HUES6 (cell line): ENCODE results near the gene MFNG.

Experiments used
- H3K27ac ChIP-seq: 2 replicates; pipeline ENCODE4 v1.7.0; 2013; ENCODE audit warnings: low read depth, mild to moderate bottlenecking, low read length, inconsistent platforms
- H3K27me3 ChIP-seq: 2 replicates; pipeline ENCODE4 v1.6.1; 2013; ENCODE audit warnings: low read length; ENCODE audit not compliant: control insufficient read depth, insufficient read depth
- H3K36me3 ChIP-seq: 2 replicates; pipeline ENCODE4 v1.6.1; 2013; ENCODE audit warnings: low read length; ENCODE audit not compliant: control insufficient read depth, insufficient read depth
- H3K4me1 ChIP-seq: 2 replicates; pipeline ENCODE4 v1.6.1; 2013; ENCODE audit warnings: low read length; ENCODE audit not compliant: control insufficient read depth, insufficient read depth
- H3K4me3 ChIP-seq: 2 replicates; pipeline ENCODE4 v1.5.1; 2013; ENCODE audit warnings: low read depth, low read length
- H3K9ac ChIP-seq: one replicate; pipeline ENCODE4 v1.6.1; 2013; ENCODE audit warnings: mild to moderate bottlenecking, low read length
- H3K9me3 ChIP-seq: 2 replicates; pipeline ENCODE4 v1.6.1; 2013; ENCODE audit warnings: low read depth, low read length; ENCODE audit not compliant: control insufficient read depth, insufficient read depth

Gene MFNG

GRCh38 chr22:37510091-37510490, 23.9 kb upstream of the MFNG start:
- Histone ChIP-seq H3K4me1 (peaks cover 19% of the 10 kb centered on the region; the same call in 1 of the 2 replicates), H3K27ac (no peak overlapping the region), H3K36me3 (peaks cover 22% of the 10 kb centered on the region), H3K4me3 (no peak overlapping the region), H3K27me3 (no peaks in the 10 kb centered on the region), H3K9ac (no peak overlapping the region), H3K9me3 (no peaks in the 10 kb centered on the region)

DNA sequence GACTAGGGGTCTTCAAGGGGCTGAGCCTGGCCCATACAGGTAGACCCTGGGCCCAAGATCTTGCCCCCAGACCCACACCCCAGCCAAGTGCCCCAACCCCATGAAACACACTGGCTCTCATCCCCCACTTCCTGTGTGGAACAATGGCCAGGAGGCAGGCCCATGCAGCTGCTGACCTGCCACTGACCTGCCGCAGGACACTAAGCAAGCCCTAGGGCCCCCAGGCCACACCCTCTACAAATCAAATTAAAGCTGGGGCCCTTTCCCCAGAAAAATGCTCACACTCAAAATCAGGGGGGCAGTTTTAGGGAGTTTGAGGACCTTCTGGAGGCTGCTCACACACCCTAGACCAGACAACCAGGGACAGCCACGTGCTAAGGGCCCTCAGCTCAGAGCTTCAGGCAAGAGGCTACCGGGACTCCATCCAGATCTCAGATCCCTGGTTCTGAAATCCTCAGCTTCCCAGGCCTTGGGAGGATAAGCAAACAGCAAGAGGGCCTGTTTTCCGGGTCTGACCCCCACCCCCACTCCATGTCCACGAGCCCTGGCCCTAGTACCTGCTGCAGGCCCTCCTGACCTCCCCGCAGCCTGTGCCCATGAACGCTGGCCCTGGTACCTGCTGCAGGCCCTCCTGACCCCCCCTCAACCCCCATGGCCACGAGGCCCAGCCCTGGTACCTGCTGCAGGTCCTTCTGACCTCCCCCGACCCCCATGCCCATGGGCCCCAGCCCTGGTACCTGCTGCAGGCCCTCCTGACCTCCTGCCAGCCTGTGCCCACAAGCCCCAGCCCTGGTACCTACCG, 23.1 kb upstream of the MFNG start:
- Histone ChIP-seq H3K27ac (no peak overlapping the region), H3K27me3 (no peaks in the 10 kb centered on the region), H3K4me1 (peaks cover 19% of the 10 kb centered on the region; the same call in 1 of the 2 replicates), H3K9ac (no peak overlapping the region), H3K4me3 (no peak overlapping the region), H3K9me3 (no peaks in the 10 kb centered on the region), H3K36me3 (peaks cover 28% of the 10 kb centered on the region)

- Histone ChIP-seq H3K4me1 (peaks cover 19% of the 10 kb centered on the region; the same call in 1 of the 2 replicates), H3K9ac (no peak overlapping the region), H3K4me3 (no peak overlapping the region), H3K27ac (no peak overlapping the region), H3K27me3 (no peaks in the 10 kb centered on the region), H3K9me3 (no peaks in the 10 kb centered on the region), H3K36me3 (peaks cover 33% of the 10 kb centered on the region)
These were observed 22.3 kb upstream of the MFNG start for GRCh38 chr22:37508431-37508992.

DNA sequence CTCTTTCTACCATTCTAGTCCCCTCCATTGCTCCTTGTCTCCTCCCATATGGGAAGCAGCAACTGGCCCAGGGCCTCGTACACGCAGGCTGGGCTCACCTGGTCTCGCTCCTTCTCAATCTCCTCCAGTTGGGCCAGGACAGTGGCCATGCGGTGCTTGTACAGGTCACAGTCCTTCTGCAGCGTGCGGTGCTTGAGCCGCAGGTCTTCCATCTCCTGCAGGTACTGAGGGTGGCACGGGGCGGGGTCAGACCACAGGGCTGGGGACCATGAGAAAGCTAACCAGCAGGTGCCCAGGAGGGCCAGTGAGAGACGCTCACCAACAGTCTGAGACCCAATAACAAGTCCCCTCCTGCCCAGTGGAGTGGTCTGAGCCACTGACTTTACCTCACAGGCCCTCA, 21.5 kb upstream of the MFNG start:
- H3K9me3 ChIP-seq, result no peaks in the 10 kb centered on the region
- H3K9ac ChIP-seq, result no peak overlapping the region
- no peak overlapping the region for H3K27ac ChIP-seq
- no peak overlapping the region for H3K4me3 ChIP-seq
- peaks cover 17% of the 10 kb centered on the region; the same call in 1 of the 2 replicates for H3K4me1 ChIP-seq
- H3K27me3 ChIP-seq, result no peaks in the 10 kb centered on the region
- H3K36me3 ChIP-seq, result peaks cover 36% of the 10 kb centered on the region

DNA sequence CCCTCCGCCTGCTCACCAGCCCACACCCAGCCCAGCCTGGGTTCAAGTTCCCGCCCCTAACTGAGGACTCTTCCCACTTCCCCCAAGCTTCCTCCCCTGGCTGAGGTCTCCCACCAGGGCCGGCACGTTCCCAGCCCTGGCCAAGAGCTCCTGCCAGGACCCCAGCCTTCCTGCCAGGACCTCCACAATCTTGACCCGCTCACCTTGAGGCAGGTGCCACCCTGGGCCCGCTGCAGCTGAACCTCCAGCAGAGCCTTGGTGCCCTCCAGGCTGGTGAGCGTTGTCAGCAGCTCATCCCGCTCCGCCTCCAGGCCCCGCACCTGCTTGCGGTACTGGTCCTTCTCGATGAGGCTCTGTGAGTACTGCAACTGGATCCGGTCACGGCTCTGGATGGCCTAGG, 19.8 kb upstream of the MFNG start:
- no peaks in the 10 kb centered on the region for H3K9me3 ChIP-seq
- no peak overlapping the region for H3K4me3 ChIP-seq
- peaks cover 26% of the 10 kb centered on the region for H3K4me1 ChIP-seq
- no peak overlapping the region for H3K9ac ChIP-seq
- H3K27me3 ChIP-seq, result no peaks in the 10 kb centered on the region
- no peak overlapping the region for H3K27ac ChIP-seq
- peaks cover 41% of the 10 kb centered on the region for H3K36me3 ChIP-seq

DNA sequence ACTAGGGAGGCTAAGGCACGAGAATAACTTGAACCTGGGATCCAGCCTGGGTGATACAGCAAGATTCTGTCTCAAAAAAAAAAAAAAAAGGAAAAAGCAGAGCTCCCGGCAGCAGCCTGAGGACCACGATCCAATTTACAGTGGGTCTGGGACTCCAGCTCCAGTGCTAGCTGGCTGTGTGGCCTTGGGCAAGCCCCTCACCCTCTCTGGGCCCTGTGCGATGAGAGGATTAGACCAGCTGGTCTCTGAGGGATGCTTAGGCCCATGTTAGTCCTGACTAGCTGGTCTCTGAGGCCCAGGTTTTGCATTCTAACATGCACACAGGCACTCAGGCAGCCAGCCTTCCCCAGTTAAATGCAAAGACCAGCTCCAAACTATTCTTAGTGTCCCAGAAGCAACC, 19.4 kb upstream of the MFNG start:
- Histone ChIP-seq H3K9me3 (no peaks in the 10 kb centered on the region), H3K36me3 (peaks cover 41% of the 10 kb centered on the region), H3K4me1 (peaks cover 29% of the 10 kb centered on the region), H3K27me3 (no peaks in the 10 kb centered on the region), H3K4me3 (no peak overlapping the region), H3K27ac (no peak overlapping the region), H3K9ac (no peak overlapping the region)

GRCh38 chr22:37504964-37505363, 18.8 kb upstream of the MFNG start:
- Histone ChIP-seq H3K4me1 (peaks cover 29% of the 10 kb centered on the region), H3K27me3 (no peaks in the 10 kb centered on the region), H3K27ac (no peak overlapping the region), H3K4me3 (no peak overlapping the region), H3K36me3 (peaks cover 41% of the 10 kb centered on the region), H3K9ac (no peak overlapping the region), H3K9me3 (no peaks in the 10 kb centered on the region)

- H3K27me3 ChIP-seq, result no peaks in the 10 kb centered on the region
- H3K9ac ChIP-seq, result no peak overlapping the region
- H3K4me1 ChIP-seq, result peaks cover 25% of the 10 kb centered on the region
- H3K4me3 ChIP-seq, result no peak overlapping the region
- no peaks in the 10 kb centered on the region for H3K9me3 ChIP-seq
- no peak overlapping the region for H3K27ac ChIP-seq
- H3K36me3 ChIP-seq, result peaks cover 41% of the 10 kb centered on the region
These were observed 17.7 kb upstream of the MFNG start for GRCh38 chr22:37503850-37504249.

- no peak overlapping the region for H3K4me3 ChIP-seq
- no peak overlapping the region for H3K9ac ChIP-seq
- no peaks in the 10 kb centered on the region for H3K27me3 ChIP-seq
- no peaks in the 10 kb centered on the region for H3K9me3 ChIP-seq
- H3K27ac ChIP-seq, result no peak overlapping the region
- H3K36me3 ChIP-seq, result peaks cover 38% of the 10 kb centered on the region
- H3K4me1 ChIP-seq, result peaks cover 21% of the 10 kb centered on the region
These were observed 17.0 kb upstream of the MFNG start for GRCh38 chr22:37503183-37503683.

DNA sequence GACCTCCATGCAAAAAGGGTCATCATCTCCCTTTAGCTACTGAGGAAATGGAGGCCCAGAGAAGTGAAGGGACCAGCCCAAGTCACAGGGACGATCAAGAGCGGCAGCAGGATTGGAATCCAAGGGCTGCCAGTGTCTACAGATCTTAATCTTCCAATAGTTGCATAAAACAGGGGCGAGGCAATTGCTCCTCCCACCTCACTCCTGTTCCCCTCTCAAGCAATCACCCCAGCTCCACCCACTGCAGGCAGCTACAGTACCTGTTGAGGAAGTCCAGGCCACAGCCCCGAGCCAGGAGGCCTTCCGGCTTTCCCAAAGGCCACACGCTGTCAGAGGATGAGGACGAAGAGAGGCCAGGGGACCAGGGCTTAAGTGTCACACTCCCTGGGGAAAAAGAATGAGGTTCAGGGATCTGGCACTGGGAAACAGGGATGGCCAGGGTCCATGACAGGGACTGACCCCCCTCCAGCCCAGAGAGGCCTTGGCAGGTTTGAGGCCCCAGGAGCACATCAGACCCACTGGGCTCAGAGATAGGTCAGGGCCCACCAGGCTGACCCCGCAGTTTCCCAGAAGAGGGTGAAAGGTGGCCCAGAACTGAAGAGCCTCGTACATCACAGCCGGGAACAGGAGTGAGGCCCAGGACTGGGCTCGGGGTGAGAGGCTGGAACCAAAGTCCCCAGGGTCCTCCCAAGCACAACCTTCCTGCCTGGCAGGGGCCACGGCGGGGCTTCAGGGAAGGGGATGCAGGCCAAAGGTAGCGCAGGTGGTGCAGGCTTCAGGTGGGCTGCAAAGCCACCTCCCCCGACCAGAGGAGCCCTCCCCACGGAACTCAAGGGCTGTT, 16.4 kb upstream of the MFNG start:
- H3K36me3 ChIP-seq, result peaks cover 32% of the 10 kb centered on the region
- H3K9me3 ChIP-seq, result no peaks in the 10 kb centered on the region
- H3K27me3 ChIP-seq, result no peaks in the 10 kb centered on the region
- peaks cover 21% of the 10 kb centered on the region for H3K4me1 ChIP-seq
- no peak overlapping the region for H3K9ac ChIP-seq
- H3K4me3 ChIP-seq, result no peak overlapping the region
- H3K27ac ChIP-seq, result no peak overlapping the region
